ENCODE data around the gene TH.
"Not testable (repeated sequence)": the region's sequence is repeated elsewhere in the genome, so short reads cannot be mapped to it uniquely, and the experiment has no call there.

Gene TH

DNA sequence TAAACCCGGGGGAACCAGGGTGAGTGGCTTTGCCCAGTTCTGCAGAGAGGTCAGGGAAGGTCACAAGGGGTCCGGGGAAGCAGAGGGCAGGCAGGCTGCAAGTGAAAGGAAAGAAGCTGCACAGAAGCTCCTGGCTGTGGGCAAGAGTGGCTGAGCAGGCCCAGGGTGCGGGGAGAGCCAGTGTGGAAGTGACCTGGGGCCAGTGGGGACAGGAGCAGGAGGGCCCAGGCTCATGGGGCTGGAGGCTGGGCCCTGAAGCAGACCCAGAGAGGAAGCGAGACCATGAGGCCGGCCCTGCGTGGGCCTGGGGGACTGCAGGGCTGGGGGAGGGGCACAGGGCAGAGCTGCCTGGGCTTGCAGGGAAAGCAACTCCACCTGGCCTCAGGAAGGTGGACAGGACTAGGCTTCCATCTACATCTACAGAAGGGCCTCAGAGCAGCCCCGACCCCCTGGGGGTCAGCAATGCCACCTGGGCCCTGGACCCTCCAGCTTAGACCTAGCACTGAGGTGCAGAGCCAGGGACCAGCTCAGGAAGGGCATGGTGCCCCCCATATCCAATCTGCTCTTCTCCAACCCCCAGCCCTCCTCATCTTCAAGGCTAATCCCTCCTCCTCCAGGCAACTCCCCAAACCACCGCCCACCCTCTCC is 44.0 kb downstream of the TH start:
- Histone ChIP-seq H3K27ac (no peak overlapping the region), H3K27me3 (ENCODE audit: insufficient read depth, low read depth) (peaks cover 40% of the 10 kb centered on the region), H3K9ac (no peak overlapping the region), H3K4me2 (no peak overlapping the region), H3K79me2 (ENCODE audit: insufficient read depth, low read depth) (no peaks in the 10 kb centered on the region), H3K4me1 (ENCODE audit: low read depth, poor library complexity, severe bottlenecking) (no peaks in the 10 kb centered on the region), H2AFZ (ENCODE audit: low read depth) (no peak overlapping the region), H4K20me1 (ENCODE audit: insufficient read depth) (no peaks in the 10 kb centered on the region), H3K36me3 (ENCODE audit: insufficient read depth) (no peaks in the 10 kb centered on the region), H3K4me3 (IDR thresholded peaks at IDR 0.05; ENCODE audit: insufficient read depth, low read depth, low read length) (no peak overlapping the region)
- no peak for TF ChIP-seq CTCF (conservative IDR thresholded peaks at IDR 0.05; ENCODE audit: low read depth, low read length)

DNA sequence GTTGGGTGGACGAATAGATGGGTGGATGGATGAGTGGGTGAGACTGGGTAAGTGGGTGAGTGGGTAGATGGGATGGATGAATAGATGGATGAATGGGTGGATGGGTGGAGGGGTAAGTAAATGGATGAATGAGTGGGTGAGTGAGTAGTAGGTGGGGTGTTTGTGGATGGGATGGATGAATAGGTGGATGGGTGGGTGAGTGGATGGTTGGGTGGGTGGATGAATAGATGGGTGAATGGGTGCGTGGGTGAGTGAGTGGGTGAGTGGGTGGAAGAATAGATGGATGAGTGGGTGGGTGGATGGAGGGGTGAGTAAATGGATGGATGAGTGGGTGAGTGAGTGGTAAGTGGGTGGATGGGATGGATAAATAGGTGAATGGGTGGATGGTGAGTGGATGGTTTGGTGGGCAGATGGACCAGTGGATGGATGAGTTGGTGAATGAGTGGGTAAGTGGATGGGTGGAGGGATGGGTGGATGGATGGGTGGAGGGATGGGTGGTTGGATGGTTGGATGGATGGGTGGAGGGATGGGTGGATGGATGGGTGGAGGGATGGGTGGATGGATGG is 45.0 kb downstream of the TH start:
- Histone ChIP-seq H3K4me1 (ENCODE audit: low read depth, poor library complexity, severe bottlenecking) (peaks cover 5% of the 10 kb centered on the region), H4K20me1 (ENCODE audit: insufficient read depth) (no peaks in the 10 kb centered on the region), H3K79me2 (ENCODE audit: insufficient read depth, low read depth) (no peaks in the 10 kb centered on the region), H3K27me3 (ENCODE audit: insufficient read depth, low read depth) (peaks cover 32% of the 10 kb centered on the region), H2AFZ (ENCODE audit: low read depth) (no peak overlapping the region), H3K4me3 (IDR thresholded peaks at IDR 0.05; ENCODE audit: insufficient read depth, low read depth, low read length) (no peak overlapping the region), H3K36me3 (ENCODE audit: insufficient read depth) (no peaks in the 10 kb centered on the region), H3K27ac (no peak overlapping the region), H3K9ac (no peak overlapping the region), H3K4me2 (no peak overlapping the region)
- TF ChIP-seq CTCF (conservative IDR thresholded peaks at IDR 0.05; ENCODE audit: low read depth, low read length) = no peak

- not testable (repeated sequence) for H3K9ac ChIP-seq; H3K4me1 ChIP-seq (ENCODE audit: low read depth, poor library complexity, severe bottlenecking); H3K79me2 ChIP-seq (ENCODE audit: insufficient read depth, low read depth); H3K27ac ChIP-seq; H3K4me3 ChIP-seq (IDR thresholded peaks at IDR 0.05; ENCODE audit: insufficient read depth, low read depth, low read length); H4K20me1 ChIP-seq (ENCODE audit: insufficient read depth); H3K4me2 ChIP-seq; H2AFZ ChIP-seq (ENCODE audit: low read depth); H3K36me3 ChIP-seq (ENCODE audit: insufficient read depth)
- peaks cover 32% of the 10 kb centered on the region for H3K27me3 ChIP-seq (ENCODE audit: insufficient read depth, low read depth)
Measured at GRCh38 chr11:2124736-2125484, 46.7 kb downstream of the TH start.

DNA sequence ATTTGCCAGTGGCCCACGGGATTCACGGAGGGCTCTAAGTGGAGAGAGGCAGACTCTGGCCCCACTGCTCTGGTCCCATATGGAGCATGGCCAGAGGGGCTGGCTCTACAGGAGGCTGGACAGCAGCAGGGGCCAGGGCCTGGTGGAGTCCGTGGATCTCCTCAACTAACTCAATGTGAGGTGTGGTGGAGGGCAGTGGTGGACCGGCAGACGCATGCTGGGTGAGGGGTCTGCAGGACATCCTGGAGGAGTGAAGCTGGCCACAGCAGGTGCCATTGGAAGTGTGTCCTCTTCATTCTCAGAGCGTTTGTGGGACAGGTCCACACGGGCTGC is 48.0 kb downstream of the TH start:
- no peak for TF ChIP-seq CTCF (conservative IDR thresholded peaks at IDR 0.05; ENCODE audit: low read depth, low read length)
- H3K27ac ChIP-seq = no peak overlapping the region

More for the DNA sequence above, 48.0 kb downstream of the TH start:
- H3K36me3 ChIP-seq (ENCODE audit: insufficient read depth) = no peaks in the 10 kb centered on the region
- H3K27me3 ChIP-seq (ENCODE audit: insufficient read depth, low read depth) = peaks cover 31% of the 10 kb centered on the region
- H4K20me1 ChIP-seq (ENCODE audit: insufficient read depth) = no peaks in the 10 kb centered on the region
- no peaks in the 10 kb centered on the region for H3K79me2 ChIP-seq (ENCODE audit: insufficient read depth, low read depth)
- H3K4me1 ChIP-seq (ENCODE audit: low read depth, poor library complexity, severe bottlenecking) = peaks cover 5% of the 10 kb centered on the region
- H2AFZ ChIP-seq (ENCODE audit: low read depth) = no peak overlapping the region
- H3K9ac ChIP-seq = no peak overlapping the region
- H3K4me3 ChIP-seq (IDR thresholded peaks at IDR 0.05; ENCODE audit: insufficient read depth, low read depth, low read length) = no peak overlapping the region
- no peak overlapping the region for H3K4me2 ChIP-seq

Data from KMS-11 (cell line).